MM.1S (cell line): ENCODE data around the gene ARVCF.

Source experiments
- CTCF ChIP-seq: fragments of 300-600 bp; sonication (generic); IDR thresholded peaks from 2 replicates; pipeline ENCODE4 v1.5.1; 2016; ENCODE audit warnings: antibody characterized with exemption, low read length, mixed read lengths
- EZH2 ChIP-seq: fragments of 300-600 bp; sonication (generic); optimal IDR thresholded peaks from 2 replicates; pipeline ENCODE3; 2017; ENCODE audit warnings: low read depth, mild to moderate bottlenecking, antibody characterized with exemption, low read length, mixed read lengths
- EZH2phosphoT487 ChIP-seq: fragments of 300-600 bp; sonication (generic); IDR thresholded peaks from 2 replicates; pipeline ENCODE4 v1.6.1; 2018; ENCODE audit warnings: antibody characterized with exemption, low read length

DNA sequence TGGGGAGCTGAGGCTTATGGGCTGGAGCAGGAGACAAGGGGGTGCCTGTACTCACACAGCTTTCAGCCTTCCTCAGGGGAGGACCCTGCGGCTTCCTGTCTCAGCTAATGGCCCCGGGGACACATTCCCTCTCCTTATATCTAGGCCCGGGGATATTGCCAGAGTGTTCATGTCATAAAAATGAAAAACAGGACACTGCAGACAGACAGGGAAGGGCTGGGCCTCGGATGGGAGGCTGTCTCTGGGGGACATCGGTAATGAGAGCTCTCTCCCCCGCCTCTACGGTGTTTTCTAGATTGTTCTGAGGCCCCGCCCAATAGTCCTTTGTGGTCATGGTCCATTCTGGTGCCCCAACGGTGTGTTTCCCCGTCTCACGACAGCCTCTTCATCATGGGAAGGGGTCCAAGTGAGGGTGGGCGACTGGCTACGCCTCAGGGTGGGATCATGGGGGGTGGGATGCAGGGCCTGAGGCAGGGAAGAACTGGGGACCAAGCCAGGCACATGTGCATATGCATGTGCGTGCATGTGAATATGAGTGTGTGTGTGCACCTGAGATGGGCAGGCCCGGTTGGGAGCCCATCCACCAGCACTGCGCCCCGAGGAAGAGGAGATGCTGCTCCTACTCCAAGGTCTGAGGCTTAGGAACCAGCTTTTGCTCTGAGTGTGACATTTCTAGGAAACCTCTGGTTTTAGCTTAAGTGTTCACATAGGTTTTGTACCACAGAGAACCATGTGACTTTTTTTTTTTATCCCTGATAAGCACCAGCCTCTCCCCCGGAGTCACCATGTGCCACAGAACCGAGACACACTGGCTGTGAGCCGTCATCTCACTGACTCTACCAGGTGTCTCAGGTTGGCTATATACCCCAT lies 5.3 kb downstream of the ARVCF start:
- no peak for TF ChIP-seq CTCF
- no peak for TF ChIP-seq EZH2
- TF ChIP-seq EZH2phosphoT487 = no peak
